ENCODE data around the gene ZFR. TPM values are rescaled to one million over a fixed set of nuclear protein-coding genes. Genes with fewer than 3 reads are reported as not detected.
"Not testable (repeated sequence)": the region's sequence is repeated elsewhere in the genome, so short reads cannot be mapped to it uniquely, and the experiment has no call there.

The ZFR gene
- polyA plus RNA-seq, 3 donors from 2014 or later: 63.1 to 90.6 (median 66.2) TPM

DNA sequence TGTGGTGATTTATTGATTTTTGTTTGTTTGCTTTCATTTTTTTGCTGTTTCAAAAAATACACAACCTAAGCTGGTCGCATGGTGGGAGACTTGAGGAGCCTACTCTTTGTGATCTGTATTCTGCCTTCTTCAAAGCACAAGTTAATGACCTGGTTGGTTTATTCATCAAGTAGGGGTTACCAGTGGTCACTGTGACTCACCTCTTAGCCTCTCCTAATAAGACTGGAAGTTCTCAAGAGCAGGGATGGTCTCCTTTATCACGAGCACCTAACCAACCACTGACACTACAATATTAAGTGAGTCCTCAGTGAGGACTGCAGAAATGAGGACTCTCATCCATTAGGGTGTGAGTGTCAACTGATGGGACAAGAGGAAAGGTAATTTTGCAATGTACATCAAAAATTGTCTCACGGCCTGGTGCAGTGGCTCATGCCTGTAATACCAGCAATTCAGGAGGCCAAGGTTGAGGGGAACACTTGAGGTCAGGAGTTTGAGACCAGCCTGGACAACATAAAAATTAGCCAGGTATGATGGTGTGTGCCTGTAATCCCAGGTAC is 118.2 kb downstream of the ZFR start:
- peaks cover 0 to 7% (median 2%) of the 10 kb centered on the region in 3 donors for H3K27me3 Mint-ChIP-seq (ENCODE audit: low read depth in 3 of 3)
- H3K36me3 Mint-ChIP-seq: peaks cover 5 to 6% (median 5%) of the 10 kb centered on the region in 3 donors
- peaks cover 3 to 8% (median 6%) of the 10 kb centered on the region in 6 donors for H3K9me3 Mint-ChIP-seq
- DNase-seq: no peak
- no peak overlapping the region for H3K4me3 Mint-ChIP-seq
- no peak overlapping the region for H3K27ac Mint-ChIP-seq
- peaks cover 2 to 5% of the 10 kb centered on the region in 2 donors for H3K4me1 Mint-ChIP-seq

DNA sequence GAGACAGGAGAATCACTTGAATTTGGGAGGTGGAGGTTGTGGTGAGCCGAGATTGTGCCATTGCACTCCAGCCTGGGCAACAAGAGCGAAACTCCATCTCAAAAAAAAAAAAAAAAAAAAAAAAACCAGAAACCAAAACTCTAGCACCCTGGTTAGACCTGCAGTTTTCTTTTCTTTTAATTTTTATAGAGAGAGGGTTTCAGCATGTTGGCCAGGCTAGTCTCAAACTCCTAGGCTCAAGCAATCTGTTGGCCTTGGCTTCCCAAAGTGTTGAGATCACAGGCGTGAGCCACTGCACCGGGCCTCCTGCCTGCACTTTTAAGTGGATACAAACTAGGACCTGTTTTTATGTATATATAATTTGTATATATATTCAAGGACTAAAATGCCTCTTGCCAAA is 118.9 kb downstream of the ZFR start:
- peak overlapping the region in 1 of 6 donors; percentile 40 for H3K27ac Mint-ChIP-seq
- H3K4me1 Mint-ChIP-seq: peaks cover 2 to 5% of the 10 kb centered on the region in 2 donors
- H3K4me3 Mint-ChIP-seq: no peak overlapping the region
- peaks cover 0 to 7% (median 2%) of the 10 kb centered on the region in 3 donors for H3K27me3 Mint-ChIP-seq (ENCODE audit: low read depth in 3 of 3)
- peaks cover 5 to 6% (median 5%) of the 10 kb centered on the region in 3 donors for H3K36me3 Mint-ChIP-seq
- H3K9me3 Mint-ChIP-seq: peaks cover 3 to 8% (median 6%) of the 10 kb centered on the region in 6 donors
- no peak for DNase-seq

DNA sequence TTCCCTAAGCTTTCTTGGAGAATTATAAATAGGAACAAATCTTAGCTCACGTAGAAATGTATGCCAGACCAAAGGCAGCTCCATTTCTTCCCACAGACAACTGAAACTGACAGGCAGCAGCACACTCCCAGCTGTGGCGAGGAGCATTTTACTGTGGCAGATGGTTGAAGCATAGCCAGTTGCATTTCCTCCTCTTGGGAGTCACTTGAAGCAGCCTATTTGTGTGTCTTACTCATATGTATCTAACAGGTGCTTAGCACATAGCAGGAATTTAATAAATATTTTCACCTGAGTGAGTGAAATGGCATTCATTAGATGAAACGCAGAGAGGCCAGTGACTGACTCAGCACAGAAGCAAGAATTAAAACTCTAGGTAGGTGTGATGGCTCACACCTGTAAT is 119.5 kb downstream of the ZFR start:
- peaks cover 2 to 5% of the 10 kb centered on the region in 2 donors for H3K4me1 Mint-ChIP-seq
- peaks cover 0 to 7% (median 2%) of the 10 kb centered on the region in 3 donors for H3K27me3 Mint-ChIP-seq (ENCODE audit: low read depth in 3 of 3)
- DNase-seq: no peak
- peaks cover 3 to 8% (median 6%) of the 10 kb centered on the region in 6 donors for H3K9me3 Mint-ChIP-seq
- H3K4me3 Mint-ChIP-seq: no peak overlapping the region
- peaks cover 5 to 6% (median 5%) of the 10 kb centered on the region in 3 donors for H3K36me3 Mint-ChIP-seq
- H3K27ac Mint-ChIP-seq: no peak overlapping the region

DNA sequence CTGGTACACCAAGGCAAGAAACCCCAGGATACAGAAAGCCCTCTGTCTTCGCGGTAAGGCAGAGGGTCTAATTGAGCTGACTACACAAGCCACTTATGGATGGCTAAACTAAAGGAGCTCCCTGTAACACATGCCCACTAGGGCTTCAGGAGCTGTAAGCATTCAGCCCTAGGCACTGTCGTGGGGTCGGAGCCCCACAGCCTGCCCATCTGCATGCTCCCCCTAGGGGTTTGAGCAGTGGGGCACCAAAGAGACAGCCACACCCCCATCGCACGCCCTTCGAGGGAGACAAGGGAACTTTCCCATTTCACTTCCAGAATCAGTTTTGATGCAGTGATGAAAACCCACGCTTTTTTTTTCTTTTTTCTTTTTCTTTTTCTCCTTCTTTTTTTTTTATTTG is 120.8 kb downstream of the ZFR start:
- Mint-ChIP-seq H3K36me3 (peaks cover 5 to 6% (median 5%) of the 10 kb centered on the region in 3 donors), H3K4me1 (no peaks in the 10 kb centered on the region), H3K27me3 (ENCODE audit: low read depth in 3 of 3) (peaks cover 0 to 7% (median 2%) of the 10 kb centered on the region in 3 donors), H3K4me3 (no peak overlapping the region), H3K9me3 (peaks cover 3 to 8% (median 6%) of the 10 kb centered on the region in 6 donors), H3K27ac (no peak overlapping the region)
- DNase-seq: no peak

DNA sequence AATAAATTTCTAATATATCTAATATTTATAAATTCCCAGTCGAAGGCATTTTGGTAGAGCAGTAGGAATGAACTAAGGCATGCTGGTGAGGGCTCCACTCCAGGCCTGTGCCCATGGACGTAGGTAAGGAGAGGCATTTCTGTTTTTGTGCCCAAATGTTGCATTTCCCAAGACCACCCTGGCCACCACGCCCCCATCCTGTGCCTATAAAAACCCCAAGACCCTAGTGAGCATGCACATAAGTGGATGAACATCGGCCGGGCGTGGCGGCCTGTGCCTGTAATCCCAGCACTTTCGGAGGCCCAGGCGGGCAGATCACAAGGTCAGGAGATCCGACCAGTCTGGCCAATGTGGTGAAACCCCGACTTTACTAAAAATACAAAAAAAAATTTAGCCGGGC is 121.7 kb downstream of the ZFR start:
- peaks cover 3 to 8% (median 6%) of the 10 kb centered on the region in 6 donors for H3K9me3 Mint-ChIP-seq
- peaks cover 0 to 9% (median 2%) of the 10 kb centered on the region in 3 donors for H3K27me3 Mint-ChIP-seq (ENCODE audit: low read depth in 3 of 3)
- peaks cover 5 to 6% (median 5%) of the 10 kb centered on the region in 3 donors for H3K36me3 Mint-ChIP-seq
- H3K4me1 Mint-ChIP-seq: no peaks in the 10 kb centered on the region
- no peak overlapping the region for H3K27ac Mint-ChIP-seq
- DNase-seq: no peak
- H3K4me3 Mint-ChIP-seq: no peak overlapping the region

- peak overlapping the region in 1 of 6 donors; percentile 2 for H3K27ac Mint-ChIP-seq
- not testable (repeated sequence) for H3K4me3 Mint-ChIP-seq; DNase-seq; H3K9me3 Mint-ChIP-seq; H3K36me3 Mint-ChIP-seq; H3K27me3 Mint-ChIP-seq (ENCODE audit: low read depth in 3 of 3); H3K4me1 Mint-ChIP-seq
These were observed 122.8 kb downstream of the ZFR start for GRCh38 chr5:32321787-32322186.

DNA sequence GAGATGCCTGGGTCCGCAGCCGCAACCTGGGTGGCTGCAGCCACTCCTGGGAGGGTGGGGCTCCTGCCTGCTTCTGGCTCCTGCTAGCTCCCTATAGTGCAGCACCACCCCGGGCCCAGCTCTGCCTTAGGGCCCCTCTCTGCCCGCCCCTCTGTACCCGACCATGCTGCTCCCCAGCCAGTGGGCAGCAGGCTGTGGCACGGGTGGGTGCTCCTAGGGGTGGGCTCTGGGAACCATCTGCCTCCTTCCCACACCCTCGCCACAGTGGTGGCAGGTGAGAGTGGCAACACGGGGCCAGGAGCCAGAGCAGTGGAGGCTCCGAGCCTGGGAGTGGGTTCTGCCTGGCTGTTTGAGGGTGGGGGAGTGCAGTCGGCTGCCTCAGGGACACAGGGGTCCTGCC is 124.0 kb downstream of the ZFR start:
- H3K9me3 Mint-ChIP-seq: peaks cover 3 to 8% (median 6%) of the 10 kb centered on the region in 6 donors
- no peak overlapping the region for H3K27ac Mint-ChIP-seq
- no peaks in the 10 kb centered on the region for H3K4me1 Mint-ChIP-seq
- DNase-seq: no peak
- no peak overlapping the region for H3K4me3 Mint-ChIP-seq
- H3K36me3 Mint-ChIP-seq: peaks cover 5 to 6% (median 5%) of the 10 kb centered on the region in 3 donors
- H3K27me3 Mint-ChIP-seq (ENCODE audit: low read depth in 3 of 3): peaks cover 0 to 9% (median 2%) of the 10 kb centered on the region in 3 donors

- no peaks in the 10 kb centered on the region for H3K4me1 Mint-ChIP-seq
- H3K9me3 Mint-ChIP-seq: peaks cover 3 to 8% (median 6%) of the 10 kb centered on the region in 6 donors
- peaks cover 1 to 9% (median 2%) of the 10 kb centered on the region in 3 donors for H3K27me3 Mint-ChIP-seq (ENCODE audit: low read depth in 3 of 3)
- peaks cover 5 to 6% (median 5%) of the 10 kb centered on the region in 3 donors for H3K36me3 Mint-ChIP-seq
- no peak overlapping the region for H3K27ac Mint-ChIP-seq
- H3K4me3 Mint-ChIP-seq: no peak overlapping the region
- no peak for DNase-seq
These were observed 124.5 kb downstream of the ZFR start for GRCh38 chr5:32319926-32320543.

DNA sequence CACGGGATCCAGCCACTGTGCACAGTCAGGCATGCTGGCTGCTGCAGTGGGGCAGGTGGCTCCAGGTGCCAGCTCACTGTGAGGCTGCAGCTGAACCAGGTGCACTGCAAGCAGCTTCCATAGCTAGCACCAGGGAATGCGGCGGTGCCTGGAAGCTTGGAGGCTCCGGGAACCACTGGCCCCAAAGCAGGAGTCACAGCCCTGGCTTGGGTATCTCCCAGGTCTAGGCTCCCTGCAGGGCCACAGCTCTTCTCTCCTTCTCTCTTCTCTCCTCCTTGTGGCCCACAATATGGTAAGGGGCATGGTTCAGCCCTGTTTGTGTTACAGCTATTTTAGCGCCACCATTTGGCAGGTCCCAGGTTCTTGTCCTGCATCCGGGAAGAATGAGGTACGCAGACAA is 125.1 kb downstream of the ZFR start:
- peaks cover 0 to 9% (median 2%) of the 10 kb centered on the region in 3 donors for H3K27me3 Mint-ChIP-seq (ENCODE audit: low read depth in 3 of 3)
- peaks cover 0 to 3% of the 10 kb centered on the region in 2 donors for H3K4me1 Mint-ChIP-seq
- no peak overlapping the region for H3K4me3 Mint-ChIP-seq
- peaks cover 5 to 6% (median 5%) of the 10 kb centered on the region in 3 donors for H3K36me3 Mint-ChIP-seq
- peaks cover 3 to 8% (median 6%) of the 10 kb centered on the region in 6 donors for H3K9me3 Mint-ChIP-seq
- H3K27ac Mint-ChIP-seq: no peak overlapping the region
- no peak for DNase-seq

DNA sequence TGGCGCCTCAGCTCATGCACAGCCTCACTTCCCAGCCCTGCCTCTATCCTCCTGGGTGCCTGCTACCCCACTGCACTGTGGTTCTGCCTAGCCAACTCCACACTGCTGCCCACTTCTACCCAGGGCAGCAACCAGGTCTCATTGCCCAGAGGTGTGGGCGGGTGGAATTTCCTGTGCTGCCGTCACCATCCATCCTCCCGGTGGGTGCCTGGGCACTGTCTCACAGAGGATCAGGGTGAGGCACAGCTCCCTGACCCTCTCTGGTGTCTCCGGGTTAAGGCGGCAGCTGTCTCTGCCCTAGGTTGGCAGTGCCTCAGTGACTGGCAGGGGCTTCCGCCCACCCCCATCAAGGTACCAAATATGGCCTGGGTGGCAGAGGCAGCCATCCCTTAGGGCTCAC is 127.5 kb downstream of the ZFR start:
- H3K36me3 Mint-ChIP-seq: peaks cover 5 to 6% (median 5%) of the 10 kb centered on the region in 3 donors
- H3K4me1 Mint-ChIP-seq: peaks cover 1 to 10% of the 10 kb centered on the region in 2 donors
- no peak for DNase-seq
- H3K27ac Mint-ChIP-seq: no peak overlapping the region
- peaks cover 3 to 8% (median 6%) of the 10 kb centered on the region in 6 donors for H3K9me3 Mint-ChIP-seq
- H3K27me3 Mint-ChIP-seq (ENCODE audit: low read depth in 3 of 3): peaks cover 8 to 15% (median 14%) of the 10 kb centered on the region in 3 donors
- no peak overlapping the region for H3K4me3 Mint-ChIP-seq

- Mint-ChIP-seq H3K27me3 (ENCODE audit: low read depth in 3 of 3) (peaks cover 12 to 18% (median 16%) of the 10 kb centered on the region in 3 donors), H3K4me3 (peak overlapping the region in 4 of 5 donors; percentile 9 to 49 (median 26)), H3K4me1 (peaks cover 18 to 25% of the 10 kb centered on the region in 2 donors), H3K36me3 (peaks cover 0 to 4% (median 0%) of the 10 kb centered on the region in 3 donors), H3K9me3 (no peaks in the 10 kb centered on the region), H3K27ac (peak overlapping the region in 3 of 6 donors; percentile 12 to 54 (median 25))
- DNase-seq: no peak
These were observed 129.1 kb downstream of the ZFR start for GRCh38 chr5:32315221-32316014.

DNA sequence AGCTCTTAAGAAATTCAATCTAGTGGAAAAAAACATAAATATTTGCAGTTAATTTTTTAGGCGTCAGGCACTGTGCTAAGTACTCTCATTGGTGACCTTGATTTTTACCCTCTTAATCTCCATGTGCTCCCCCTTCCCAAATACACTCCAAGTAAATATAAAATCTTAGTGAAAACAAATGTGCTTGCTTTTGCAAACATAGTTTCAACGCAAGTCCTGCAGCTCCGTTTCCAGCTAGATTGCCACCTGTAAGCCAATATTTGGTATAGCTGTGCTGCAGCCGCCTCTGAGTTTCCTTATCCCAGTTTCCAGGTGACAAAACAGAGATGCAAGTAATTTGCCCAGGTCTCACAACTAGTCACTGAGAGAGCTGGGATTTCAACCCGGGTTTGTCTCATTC is 129.9 kb downstream of the ZFR start:
- Mint-ChIP-seq H3K9me3 (no peaks in the 10 kb centered on the region), H3K27me3 (ENCODE audit: low read depth in 3 of 3) (peaks cover 12 to 21% (median 16%) of the 10 kb centered on the region in 3 donors), H3K27ac (peak overlapping the region in 4 of 6 donors; percentile 34 to 62 (median 49)), H3K4me3 (peak overlapping the region; percentile 39 to 70 (median 66)), H3K36me3 (peaks cover 0 to 4% (median 0%) of the 10 kb centered on the region in 3 donors), H3K4me1 (peaks cover 25 to 33% of the 10 kb centered on the region in 2 donors)
- DNase-seq: no peak

DNA sequence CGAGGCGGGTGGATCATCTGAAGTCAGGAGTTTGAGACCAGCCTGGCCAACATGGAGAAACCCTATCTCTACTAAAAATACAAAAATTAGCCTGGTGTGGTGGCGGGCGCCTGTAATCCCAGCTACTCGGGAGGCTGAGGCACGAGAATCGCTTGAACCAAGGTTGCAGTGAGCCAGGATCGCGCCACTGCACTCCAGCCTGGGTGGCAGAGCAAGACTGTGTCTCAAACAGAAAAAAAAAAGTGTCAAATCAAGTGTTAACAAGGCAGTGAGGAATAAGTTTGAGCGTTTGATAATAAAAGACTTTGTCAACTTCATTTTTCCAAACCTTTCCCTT is 130.4 kb downstream of the ZFR start:
- H3K27ac Mint-ChIP-seq: peak overlapping the region; percentile 34 to 77 (median 54)
- peaks cover 12 to 21% (median 16%) of the 10 kb centered on the region in 3 donors for H3K27me3 Mint-ChIP-seq (ENCODE audit: low read depth in 3 of 3)
- not testable (repeated sequence) for H3K36me3 Mint-ChIP-seq, DNase-seq, H3K9me3 Mint-ChIP-seq
- H3K4me1 Mint-ChIP-seq: peaks cover 30 to 38% of the 10 kb centered on the region in 2 donors
- H3K4me3 Mint-ChIP-seq: peak overlapping the region; percentile 39 to 70 (median 66)

All from immature natural killer cell (primary cell).